Ishikawa (cell line): ENCODE results near the gene FGD5.

Experiments
- CEBPB ChIP-seq: IDR thresholded peaks from 2 replicates; pipeline ENCODE4 v1.6.1; 2012
- CREB1 ChIP-seq: IDR thresholded peaks from 2 replicates; pipeline ENCODE4 v1.6.1; 2012; ENCODE audit warnings: low read depth
- EGR1 ChIP-seq: IDR thresholded peaks from 2 replicates; pipeline ENCODE4 v1.6.1; 2012
- EP300 ChIP-seq: IDR thresholded peaks from 2 replicates; pipeline ENCODE4 v1.6.1; 2012; ENCODE audit warnings: borderline replicate concordance
- FOXM1 ChIP-seq: IDR thresholded peaks from 2 replicates; pipeline ENCODE4 v1.6.1; 2012; ENCODE audit warnings: low read depth, borderline replicate concordance
- NFIC ChIP-seq: IDR thresholded peaks from 2 replicates; pipeline ENCODE4 v1.6.1; 2012
- RAD21 ChIP-seq: IDR thresholded peaks from 2 replicates; pipeline ENCODE4 v1.6.1; 2012; ENCODE audit warnings: low read depth
- REST ChIP-seq: IDR thresholded peaks from 2 replicates; pipeline ENCODE4 v1.6.1; 2012; ENCODE audit warnings: low read depth, mild to moderate bottlenecking
- TAF1 ChIP-seq: IDR thresholded peaks from 2 replicates; pipeline ENCODE4 v1.6.1; 2012; ENCODE audit warnings: low read depth, mild to moderate bottlenecking
- TCF12 ChIP-seq: IDR thresholded peaks from 2 replicates; pipeline ENCODE4 v1.6.1; 2012; ENCODE audit warnings: low read depth
- TEAD4 ChIP-seq: IDR thresholded peaks from 2 replicates; pipeline ENCODE4 v1.6.1; 2012
- YY1 ChIP-seq: IDR thresholded peaks from 2 replicates; pipeline ENCODE4 v1.6.1; 2012; ENCODE audit warnings: low read depth
- ZBTB7A ChIP-seq: IDR thresholded peaks from 2 replicates; pipeline ENCODE4 v1.6.1; 2012; ENCODE audit warnings: low read depth
- TF ChIP-seq, protein P1 (sequence below): IDR thresholded peaks from 2 replicates; pipeline ENCODE4 v1.6.1; 2012
- TF ChIP-seq, protein P2 (sequence below): IDR thresholded peaks from 2 replicates; pipeline ENCODE4 v1.6.1; 2012

Gene FGD5

GRCh38 chr3:14773281-14773680 is 45.5 kb upstream of the FGD5 start:
- TF ChIP-seq FOXM1 (no peak), EGR1 (no peak), RAD21 (no peak), EP300 (no peak), NFIC (no peak), TEAD4 (no peak), TAF1 (no peak), ZBTB7A (no peak), REST (no peak), CREB1 (no peak), TCF12 (no peak), CEBPB (no peak), YY1 (no peak)
- TF ChIP-seq, protein P1, sequence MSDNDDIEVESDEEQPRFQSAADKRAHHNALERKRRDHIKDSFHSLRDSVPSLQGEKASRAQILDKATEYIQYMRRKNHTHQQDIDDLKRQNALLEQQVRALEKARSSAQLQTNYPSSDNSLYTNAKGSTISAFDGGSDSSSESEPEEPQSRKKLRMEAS: no peak
- TF ChIP-seq, protein P2, sequence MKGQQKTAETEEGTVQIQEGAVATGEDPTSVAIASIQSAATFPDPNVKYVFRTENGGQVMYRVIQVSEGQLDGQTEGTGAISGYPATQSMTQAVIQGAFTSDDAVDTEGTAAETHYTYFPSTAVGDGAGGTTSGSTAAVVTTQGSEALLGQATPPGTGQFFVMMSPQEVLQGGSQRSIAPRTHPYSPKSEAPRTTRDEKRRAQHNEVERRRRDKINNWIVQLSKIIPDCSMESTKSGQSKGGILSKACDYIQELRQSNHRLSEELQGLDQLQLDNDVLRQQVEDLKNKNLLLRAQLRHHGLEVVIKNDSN: no peak

GRCh38 chr3:14773691-14774128 is 45.1 kb upstream of the FGD5 start:
- TF ChIP-seq EP300 (no peak), TCF12 (no peak), CEBPB (no peak), YY1 (no peak), REST (no peak), TEAD4 (no peak), FOXM1 (no peak), TAF1 (no peak), RAD21 (no peak), ZBTB7A (no peak)
- TF ChIP-seq, protein P2: no peak
- TF ChIP-seq, protein P1: no peak

DNA sequence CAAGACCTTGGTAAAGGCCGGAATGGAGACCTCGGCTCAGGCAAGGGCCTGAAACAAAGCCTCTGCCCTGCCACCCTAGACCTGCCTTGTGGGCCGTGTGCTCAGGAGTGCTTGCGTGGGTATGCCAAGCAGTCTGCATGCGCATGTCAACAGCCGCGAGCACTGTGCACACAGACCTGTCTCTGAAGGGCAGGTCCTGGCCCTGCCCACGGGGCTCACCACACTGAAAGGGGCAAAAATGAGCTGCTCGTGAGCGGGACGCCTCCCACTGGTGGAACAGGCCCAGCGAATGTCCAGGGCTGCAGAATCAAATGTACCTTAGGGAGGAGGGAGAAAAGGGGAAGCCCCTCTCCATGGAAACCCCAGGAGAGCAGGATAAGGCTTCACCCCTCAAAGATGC is 44.3 kb upstream of the FGD5 start:
- TF ChIP-seq, protein P2: no peak
- TF ChIP-seq, protein P1: no peak
- TF ChIP-seq TCF12 (no peak), CEBPB (no peak), EGR1 (no peak), TAF1 (no peak), EP300 (no peak), RAD21 (no peak), NFIC (no peak), TEAD4 (no peak), CREB1 (no peak), ZBTB7A (no peak), YY1 (no peak), REST (no peak), FOXM1 (no peak)

DNA sequence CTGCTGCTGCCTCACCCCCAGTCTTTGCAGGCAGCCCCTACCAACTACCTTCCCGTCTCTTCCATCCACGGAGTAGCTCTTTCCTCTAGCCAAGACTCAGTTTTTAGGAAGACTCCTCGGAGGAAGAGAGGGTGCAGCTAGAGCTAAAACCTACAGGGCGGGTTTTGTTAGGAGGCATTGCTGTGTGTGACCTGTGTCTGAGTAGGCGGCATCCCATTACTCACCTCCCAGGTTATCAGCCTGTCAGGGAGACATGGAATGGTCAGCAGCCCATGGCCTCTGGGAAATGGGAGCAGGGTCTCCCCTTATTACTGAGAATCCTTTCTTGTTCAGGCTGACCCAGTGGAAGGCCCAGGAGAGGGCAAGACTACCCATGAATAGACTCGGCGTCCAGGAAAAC is 43.8 kb upstream of the FGD5 start:
- TF ChIP-seq, protein P2: no peak
- TF ChIP-seq RAD21 (no peak), NFIC (no peak), TEAD4 (no peak)
- TF ChIP-seq, protein P1: no peak
